ENCODE data around the gene PPP3CA.
"Not testable (repeated sequence)": the region's sequence is repeated elsewhere in the genome, so short reads cannot be mapped to it uniquely, and the experiment has no call there.

Gene PPP3CA

GRCh38 chr4:101251261-101251660 is 96.1 kb downstream of the PPP3CA start:
- DNase-seq, result no peak

- DNase-seq, result no peak
These were observed 103.0 kb downstream of the PPP3CA start for GRCh38 chr4:101244349-101244748.

GRCh38 chr4:101242441-101242840 is 104.9 kb downstream of the PPP3CA start:
- no peak for DNase-seq

- DNase-seq, result no peak
These were observed 107.2 kb downstream of the PPP3CA start for GRCh38 chr4:101240099-101240498.

- no peak for DNase-seq
These were observed 107.7 kb downstream of the PPP3CA start for GRCh38 chr4:101239665-101240064.

GRCh38 chr4:101238706-101239105 is 108.6 kb downstream of the PPP3CA start:
- no peak for DNase-seq

- no peak for DNase-seq
These were observed 109.6 kb downstream of the PPP3CA start for GRCh38 chr4:101237773-101238172.

GRCh38 chr4:101236097-101236496 is 111.2 kb downstream of the PPP3CA start:
- DNase-seq, result no peak

GRCh38 chr4:101234141-101234540 is 113.2 kb downstream of the PPP3CA start:
- DNase-seq, result not testable (repeated sequence)

GRCh38 chr4:101232074-101232776 is 115.1 kb downstream of the PPP3CA start:
- DNase-seq, result no peak

- DNase-seq, result no peak
These were observed 116.4 kb downstream of the PPP3CA start for GRCh38 chr4:101230801-101231426.

- DNase-seq, result no peak
These were observed 118.2 kb downstream of the PPP3CA start for GRCh38 chr4:101229116-101229515.

GRCh38 chr4:101227715-101228114 is 119.6 kb downstream of the PPP3CA start:
- DNase-seq, result no peak

GRCh38 chr4:101224358-101225218 is 122.7 kb downstream of the PPP3CA start:
- DNase-seq, result no peak

- DNase-seq, result no peak
These were observed 125.0 kb downstream of the PPP3CA start for GRCh38 chr4:101222156-101222845.

GRCh38 chr4:101221294-101221693 is 126.0 kb downstream of the PPP3CA start:
- DNase-seq, result no peak

GRCh38 chr4:101218894-101219293 is 128.4 kb downstream of the PPP3CA start:
- no peak for DNase-seq

GRCh38 chr4:101218346-101218745 is 129.0 kb downstream of the PPP3CA start:
- DNase-seq, result no peak

GRCh38 chr4:101217353-101218031 is 129.8 kb downstream of the PPP3CA start:
- no peak for DNase-seq

- no peak for DNase-seq
These were observed 136.2 kb downstream of the PPP3CA start for GRCh38 chr4:101211146-101211553.

GRCh38 chr4:101210331-101210730 is 137.0 kb downstream of the PPP3CA start:
- no peak for DNase-seq

- no peak for DNase-seq
These were observed 139.2 kb downstream of the PPP3CA start for GRCh38 chr4:101208171-101208570.

GRCh38 chr4:101205916-101206315 is 141.4 kb downstream of the PPP3CA start:
- no peak for DNase-seq

Measured in NCI-H1436 treated with DMSO at 0.1 percent for 48 hours (cell line).